Epidermal melanocyte (primary cell): Measurements from ENCODE around the gene CXorf49.
"Not testable (repeated sequence)": the region's sequence is repeated elsewhere in the genome, so short reads cannot be mapped to it uniquely, and the experiment has no call there.

ENCODE experiments used
- DNase-seq: peaks from one replicate; pipeline ENCODE4 v3.0.0; 2011; ENCODE audit warnings: low spot score; ENCODE audit not compliant: insufficient read length

CXorf49 gene

GRCh38 chrX:71675636-71676035 is 42.4 kb downstream of the CXorf49 start:
- DNase-seq, result not testable (repeated sequence)

- DNase-seq, result no peak
Observed at GRCh38 chrX:71671938-71672337, 46.1 kb downstream of the CXorf49 start.

- no peak for DNase-seq
Observed at GRCh38 chrX:71671043-71671780, 46.9 kb downstream of the CXorf49 start.

GRCh38 chrX:71669947-71670346 is 48.1 kb downstream of the CXorf49 start:
- DNase-seq, result not testable (repeated sequence)

- no peak for DNase-seq
Observed at GRCh38 chrX:71669492-71669891, 48.6 kb downstream of the CXorf49 start.

- no peak for DNase-seq
Observed at GRCh38 chrX:71668248-71668595, 49.9 kb downstream of the CXorf49 start.

GRCh38 chrX:71667328-71668247 is 50.5 kb downstream of the CXorf49 start, which contains the start of gene LOC101059915:
LOC101059915 (plus strand) TSS chrX:71667546.
- no peak for DNase-seq

GRCh38 chrX:71666240-71667223 is 51.6 kb downstream of the CXorf49 start:
- no peak for DNase-seq

GRCh38 chrX:71665747-71666146 is 52.3 kb downstream of the CXorf49 start:
- DNase-seq, result no peak

- DNase-seq, result no peak
Observed at GRCh38 chrX:71664889-71665491, 53.1 kb downstream of the CXorf49 start.
